GM12878 (cell line): ENCODE results near the gene DPYSL3.

Source experiments
- ATF7 ChIP-seq: fragments of 450-650 bp; IDR thresholded peaks from 2 replicates; pipeline ENCODE4 v1.6.1; 2016; ENCODE audit warnings: low read depth, mild to moderate bottlenecking
- CTCF ChIP-seq, 3 experiments: IDR thresholded peaks in 2 of 3; conservative IDR thresholded peaks in 1 of 3; 2 replicates each; pipeline ENCODE4 v1.5.1; 2011; ENCODE audit warnings: low read depth in 3 of 3, low read length in 3 of 3, mild to moderate bottlenecking in 3 of 3, control low read depth in 2 of 3, moderate library complexity in 2 of 3, inconsistent platforms in 1 of 3, mixed read lengths in 1 of 3; ENCODE audit not compliant: control insufficient read depth in 2 of 3, insufficient read depth in 1 of 3; ENCODE audit errors: extremely low read depth in 1 of 3
- FOS ChIP-seq: IDR thresholded peaks from 3 replicates; pipeline ENCODE4 v1.6.1; 2011; ENCODE audit warnings: borderline replicate concordance; ENCODE audit not compliant: insufficient read length; ENCODE audit errors: extremely low read depth
- NFYB ChIP-seq: IDR thresholded peaks from 2 replicates; pipeline ENCODE4 v1.6.1; 2011; ENCODE audit warnings: low read depth, mild to moderate bottlenecking, low read length, improper control_type of control experiment, moderate library complexity; ENCODE audit not compliant: insufficient read depth
- POLR2A ChIP-seq: IDR thresholded peaks from 2 replicates; pipeline ENCODE4 v1.6.1; 2011; ENCODE audit warnings: low read depth, mild to moderate bottlenecking, low read length
- POLR2AphosphoS5 ChIP-seq: IDR thresholded peaks from 2 replicates; pipeline ENCODE4 v1.6.1; 2011; ENCODE audit warnings: mild to moderate bottlenecking, low read length, inconsistent platforms
- TAF1 ChIP-seq: IDR thresholded peaks from 2 replicates; pipeline ENCODE4 v1.6.1; 2011; ENCODE audit warnings: mild to moderate bottlenecking, low read depth, low read length, borderline replicate concordance
- TF ChIP-seq, protein P1 (sequence below): fragments of 150-350 bp; IDR thresholded peaks from 2 replicates; pipeline ENCODE4 v1.6.1; 2016; ENCODE audit warnings: low read depth, low read length

DNA sequence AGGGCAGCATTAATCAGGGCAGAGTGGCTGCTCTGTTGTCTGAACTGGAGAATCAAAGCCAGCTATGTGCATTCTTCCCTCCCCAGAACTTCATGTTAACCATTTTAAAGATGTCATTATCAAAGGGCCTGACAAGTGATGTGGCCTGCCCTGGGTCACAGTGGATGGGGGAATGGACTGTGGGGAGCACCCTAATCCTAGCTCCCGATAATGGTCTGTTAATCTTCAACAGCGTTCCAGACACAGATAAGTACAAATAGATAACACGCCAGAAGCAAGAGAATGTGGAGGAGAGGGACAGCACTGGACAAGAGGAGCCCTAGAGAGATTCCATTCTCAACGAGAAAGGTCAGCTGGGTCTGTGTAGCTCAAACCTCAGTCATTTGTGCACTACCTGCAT, 77.5 kb downstream of the DPYSL3 start:
- TF ChIP-seq CTCF (IDR thresholded peaks at IDR 0.05 in 2 of 3, conservative IDR thresholded peaks at IDR 0.05 in 1 of 3; ENCODE audit: control insufficient read depth in 2 of 3, extremely low read depth in 1 of 3, insufficient read depth in 1 of 3, low read depth in 3 of 3, low read length in 3 of 3) (no peak), NFYB (no peak), POLR2A (no peak), ATF7 (no peak), TAF1 (no peak), POLR2AphosphoS5 (no peak), FOS (no peak)
- TF ChIP-seq, protein P1, sequence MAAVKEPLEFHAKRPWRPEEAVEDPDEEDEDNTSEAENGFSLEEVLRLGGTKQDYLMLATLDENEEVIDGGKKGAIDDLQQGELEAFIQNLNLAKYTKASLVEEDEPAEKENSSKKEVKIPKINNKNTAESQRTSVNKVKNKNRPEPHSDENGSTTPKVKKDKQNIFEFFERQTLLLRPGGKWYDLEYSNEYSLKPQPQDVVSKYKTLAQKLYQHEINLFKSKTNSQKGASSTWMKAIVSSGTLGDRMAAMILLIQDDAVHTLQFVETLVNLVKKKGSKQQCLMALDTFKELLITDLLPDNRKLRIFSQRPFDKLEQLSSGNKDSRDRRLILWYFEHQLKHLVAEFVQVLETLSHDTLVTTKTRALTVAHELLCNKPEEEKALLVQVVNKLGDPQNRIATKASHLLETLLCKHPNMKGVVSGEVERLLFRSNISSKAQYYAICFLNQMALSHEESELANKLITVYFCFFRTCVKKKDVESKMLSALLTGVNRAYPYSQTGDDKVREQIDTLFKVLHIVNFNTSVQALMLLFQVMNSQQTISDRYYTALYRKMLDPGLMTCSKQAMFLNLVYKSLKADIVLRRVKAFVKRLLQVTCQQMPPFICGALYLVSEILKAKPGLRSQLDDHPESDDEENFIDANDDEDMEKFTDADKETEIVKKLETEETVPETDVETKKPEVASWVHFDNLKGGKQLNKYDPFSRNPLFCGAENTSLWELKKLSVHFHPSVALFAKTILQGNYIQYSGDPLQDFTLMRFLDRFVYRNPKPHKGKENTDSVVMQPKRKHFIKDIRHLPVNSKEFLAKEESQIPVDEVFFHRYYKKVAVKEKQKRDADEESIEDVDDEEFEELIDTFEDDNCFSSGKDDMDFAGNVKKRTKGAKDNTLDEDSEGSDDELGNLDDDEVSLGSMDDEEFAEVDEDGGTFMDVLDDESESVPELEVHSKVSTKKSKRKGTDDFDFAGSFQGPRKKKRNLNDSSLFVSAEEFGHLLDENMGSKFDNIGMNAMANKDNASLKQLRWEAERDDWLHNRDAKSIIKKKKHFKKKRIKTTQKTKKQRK = no peak
